Endodermal cell (in vitro differentiated cells): ENCODE measurements around the gene CMIP. TPM values are rescaled to one million over a fixed set of nuclear protein-coding genes. Genes with fewer than 3 reads are reported as not detected.
A peak's percentile ranks its signal among the peaks of the same experiment; 100 is the strongest.

Source experiments
- DNase-seq: peaks from one replicate; pipeline ENCODE4 v3.0.0-alpha.2; 2017
- H3K27ac ChIP-seq: 2 replicates; pipeline ENCODE4 v1.5.1; 2013; ENCODE audit warnings: mild to moderate bottlenecking, low read depth, low read length, moderate library complexity
- H3K27me3 ChIP-seq: 2 replicates; pipeline ENCODE4 v1.6.1; 2013; ENCODE audit warnings: mild to moderate bottlenecking, low read length, moderate library complexity; ENCODE audit not compliant: insufficient read depth, control insufficient read depth, poor library complexity, severe bottlenecking
- H3K36me3 ChIP-seq: 2 replicates; pipeline ENCODE4 v1.7.0; 2013; ENCODE audit warnings: mild to moderate bottlenecking, low read length, moderate library complexity; ENCODE audit not compliant: control insufficient read depth, insufficient read depth
- H3K4me1 ChIP-seq: one replicate; pipeline ENCODE4 v1.7.0; 2013; ENCODE audit warnings: low read length; ENCODE audit not compliant: control insufficient read depth, insufficient read depth
- H3K4me3 ChIP-seq: 2 replicates; pipeline ENCODE4 v1.5.1; 2013; ENCODE audit warnings: mild to moderate bottlenecking, low read length, moderate library complexity
- H3K9ac ChIP-seq: 2 replicates; pipeline ENCODE4 v1.6.1; 2013; ENCODE audit warnings: mild to moderate bottlenecking, low read length, moderate library complexity; ENCODE audit not compliant: poor library complexity, severe bottlenecking; ENCODE audit errors: extremely low read depth
- H3K9me3 ChIP-seq: 2 replicates; pipeline ENCODE4 v1.6.1; 2013; ENCODE audit warnings: mild to moderate bottlenecking, low read length, moderate library complexity; ENCODE audit not compliant: control insufficient read depth
- H3K27ac Mint-ChIP-seq: 2 replicates; pipeline ENCODE4 v1.8.0; 2020; ENCODE audit warnings: mixed read lengths
- H3K27me3 Mint-ChIP-seq: 2 replicates; pipeline ENCODE4 v1.8.0; 2021; ENCODE audit warnings: mild to moderate bottlenecking, mixed read lengths; ENCODE audit not compliant: insufficient read depth
- H3K36me3 Mint-ChIP-seq: 2 replicates; pipeline ENCODE4 v1.8.0; 2020; ENCODE audit warnings: low read depth, mixed read lengths
- H3K4me1 Mint-ChIP-seq: 2 replicates; pipeline ENCODE4 v1.8.0; 2020; ENCODE audit warnings: mixed read lengths
- H3K4me3 Mint-ChIP-seq: 2 replicates; pipeline ENCODE4 v1.8.0; 2020; ENCODE audit warnings: mild to moderate bottlenecking, moderate library complexity, mixed read lengths
- H3K9me3 Mint-ChIP-seq: 2 replicates; pipeline ENCODE4 v1.8.0; 2020; ENCODE audit warnings: mild to moderate bottlenecking, mixed read lengths
- CTCF ChIP-seq: fragments of 200-600 bp; sonication (generic); conservative IDR thresholded peaks from 2 replicates; pipeline ENCODE4 v1.5.0; 2021; ENCODE audit warnings: antibody characterized with exemption, mild to moderate bottlenecking
- WGBS, 2 experiments: methylation state at CpG; one replicate each; pipeline versions ENCODE4 v1.1.5 to v1.1.7; 2013; ENCODE audit warnings: missing lambda C conversion rate in 2 of 2, mixed read lengths in 1 of 2; ENCODE audit not compliant: insufficient coverage in 1 of 2, insufficient read length in 1 of 2; 5-methylcytosine and 5-hydroxymethylcytosine counted together
- total RNA-seq, 2 donors: library from RNA; stranded (reverse); fragmentation: NEBNext Ultra II Directional in 1 of 2; extraction: Animal tissue kit (Norgen Biotek cat#: 25700) in 1 of 2; gene quantifications; 2 replicates in 1 of 2; 3 replicates in 1 of 2; pipeline ENCODE4 v1.2.1, GENCODE V29; 2021

CMIP gene
- total RNA-seq, 2 donors from 2014 or later, result 64.0 to 64.7 TPM

- peaks cover 9% of the 10 kb centered on the region for H3K4me1 ChIP-seq
- no peaks in the 10 kb centered on the region for H3K36me3 Mint-ChIP-seq
- H3K4me1 Mint-ChIP-seq, result peaks cover 32% of the 10 kb centered on the region
- no peak overlapping the region for H3K9ac ChIP-seq
- WGBS, 2 experiments, result 92 to 95% methylated on average over 12 to 15 of the region's 15 CpGs
- TF ChIP-seq CTCF, result no peak
- no peak overlapping the region for H3K27ac ChIP-seq
- no peak overlapping the region for H3K4me3 ChIP-seq
- no peak for DNase-seq
- peak overlapping the region; percentile 74 for H3K27ac Mint-ChIP-seq
- H3K27me3 ChIP-seq, result no peaks in the 10 kb centered on the region
- H3K9me3 Mint-ChIP-seq, result no peaks in the 10 kb centered on the region
- H3K4me3 Mint-ChIP-seq, result no peak overlapping the region
- no peaks in the 10 kb centered on the region for H3K27me3 Mint-ChIP-seq
- no peaks in the 10 kb centered on the region for H3K9me3 ChIP-seq
- no peaks in the 10 kb centered on the region for H3K36me3 ChIP-seq
Observed at GRCh38 chr16:81547194-81547938, 102.8 kb downstream of the CMIP start.

- Mint-ChIP-seq H3K27me3 (no peaks in the 10 kb centered on the region), H3K27ac (no peak overlapping the region)
Observed at GRCh38 chr16:81547939-81548216, 103.3 kb downstream of the CMIP start.

GRCh38 chr16:81548551-81548875 is 103.9 kb downstream of the CMIP start:
- no peak overlapping the region for H3K4me3 Mint-ChIP-seq

More at GRCh38 chr16:81547939-81548216, 103.3 kb downstream of the CMIP start:
- no peak overlapping the region for H3K4me3 ChIP-seq
- Mint-ChIP-seq H3K36me3 (no peaks in the 10 kb centered on the region), H3K4me3 (no peak overlapping the region), H3K4me1 (peaks cover 30% of the 10 kb centered on the region), H3K9me3 (no peaks in the 10 kb centered on the region)
- H3K27me3 ChIP-seq, result no peaks in the 10 kb centered on the region
- H3K36me3 ChIP-seq, result no peaks in the 10 kb centered on the region
- peaks cover 7% of the 10 kb centered on the region for H3K4me1 ChIP-seq
- H3K9me3 ChIP-seq, result no peaks in the 10 kb centered on the region
- no peak for TF ChIP-seq CTCF
- no peak overlapping the region for H3K27ac ChIP-seq
- 94 to 97% methylated on average over 4 to 5 of the region's 5 CpGs for WGBS, 2 experiments
- no peak overlapping the region for H3K9ac ChIP-seq
- no peak for DNase-seq

More at GRCh38 chr16:81548551-81548875, 103.9 kb downstream of the CMIP start:
- Mint-ChIP-seq H3K36me3 (no peaks in the 10 kb centered on the region), H3K27me3 (no peaks in the 10 kb centered on the region), H3K27ac (no peak overlapping the region), H3K4me1 (peaks cover 31% of the 10 kb centered on the region), H3K9me3 (no peaks in the 10 kb centered on the region)
- H3K9me3 ChIP-seq, result no peaks in the 10 kb centered on the region
- no peaks in the 10 kb centered on the region for H3K36me3 ChIP-seq
- DNase-seq, result no peak
- 92 to 100% methylated on average over 3 of the region's 3 CpGs for WGBS, 2 experiments
- H3K9ac ChIP-seq, result no peak overlapping the region
- peaks cover under 1% of the 10 kb centered on the region for H3K4me1 ChIP-seq
- no peak overlapping the region for H3K4me3 ChIP-seq
- H3K27me3 ChIP-seq, result no peaks in the 10 kb centered on the region
- no peak for TF ChIP-seq CTCF
- H3K27ac ChIP-seq, result no peak overlapping the region
